ENCODE data around the gene CSRNP2.
A peak's percentile ranks its signal among the peaks of the same experiment; 100 is the strongest.

The CSRNP2 gene

GRCh38 chr12:51124504-51124903, 41.1 kb upstream of the CSRNP2 start:
- no peak overlapping the region for H3K4me3 ChIP-seq (ENCODE audit: low read length)
- no peak for TF ChIP-seq CTCF (IDR thresholded peaks at IDR 0.05; ENCODE audit: insufficient read depth, low read depth, low read length, missing control alignments)
- no peak for DNase-seq (ENCODE audit: low read depth)

- DNase-seq (ENCODE audit: low read depth) = peak; percentile 3
- H3K4me3 ChIP-seq (ENCODE audit: low read length) = no peak overlapping the region
- TF ChIP-seq CTCF (IDR thresholded peaks at IDR 0.05; ENCODE audit: insufficient read depth, low read depth, low read length, missing control alignments) = no peak
Measured at GRCh38 chr12:51122844-51123243, 39.4 kb upstream of the CSRNP2 start.

GRCh38 chr12:51118706-51119105, 35.3 kb upstream of the CSRNP2 start:
- peak; percentile 97 for DNase-seq (ENCODE audit: low read depth)
- no peak for TF ChIP-seq CTCF (IDR thresholded peaks at IDR 0.05; ENCODE audit: insufficient read depth, low read depth, low read length, missing control alignments)
- H3K4me3 ChIP-seq (ENCODE audit: low read length) = no peak overlapping the region

- no peak for DNase-seq (ENCODE audit: low read depth)
- TF ChIP-seq CTCF (IDR thresholded peaks at IDR 0.05; ENCODE audit: insufficient read depth, low read depth, low read length, missing control alignments) = no peak
- no peak overlapping the region for H3K4me3 ChIP-seq (ENCODE audit: low read length)
Measured at GRCh38 chr12:51115533-51115932, 32.1 kb upstream of the CSRNP2 start.

- no peak for TF ChIP-seq CTCF (IDR thresholded peaks at IDR 0.05; ENCODE audit: insufficient read depth, low read depth, low read length, missing control alignments)
- no peak overlapping the region for H3K4me3 ChIP-seq (ENCODE audit: low read length)
- DNase-seq (ENCODE audit: low read depth) = no peak
Measured at GRCh38 chr12:51108136-51108535, 24.7 kb upstream of the CSRNP2 start.

- no peak for DNase-seq (ENCODE audit: low read depth)
- TF ChIP-seq CTCF (IDR thresholded peaks at IDR 0.05; ENCODE audit: insufficient read depth, low read depth, low read length, missing control alignments) = no peak
- no peak overlapping the region for H3K4me3 ChIP-seq (ENCODE audit: low read length)
Measured at GRCh38 chr12:51103977-51104376, 20.6 kb upstream of the CSRNP2 start.

- TF ChIP-seq CTCF (IDR thresholded peaks at IDR 0.05; ENCODE audit: insufficient read depth, low read depth, low read length, missing control alignments) = no peak
- no peak overlapping the region for H3K4me3 ChIP-seq (ENCODE audit: low read length)
- DNase-seq (ENCODE audit: low read depth) = peak; percentile 31
Measured at GRCh38 chr12:51098611-51099010, 15.2 kb upstream of the CSRNP2 start.
